Activated naive CD4-positive, alpha-beta T cell treated with anti-CD3 and anti-CD28 coated beads, Interleukin-2, amount 50 U/mL, for 72 hours (primary cell): ENCODE data around the gene NTM. TPM values are rescaled to one million over a fixed set of nuclear protein-coding genes. Genes with fewer than 3 reads are reported as not detected.

Experiments
- ATAC-seq, 2 donors: fragments of 150-1000 bp; cut with Tn5 transposase; 2 replicates each; pipeline ENCODE4 v1.10.0; 2021; ENCODE audit warnings: mild to moderate bottlenecking in 2 of 2, moderate library complexity in 2 of 2
- DNase-seq, 2 donors: peaks; one replicate each; pipeline ENCODE4 v3.0.0; 2021 to 2022; ENCODE audit warnings: low spot score in 2 of 2
- H3K27ac Mint-ChIP-seq, 2 donors: one replicate each; pipeline ENCODE4 v1.8.0; 2022; ENCODE audit warnings: mild to moderate bottlenecking in 2 of 2, mixed read lengths in 2 of 2
- H3K36me3 Mint-ChIP-seq, 2 donors: one replicate each; pipeline ENCODE4 v1.8.0; 2022; ENCODE audit warnings: mixed read lengths in 2 of 2
- H3K9me3 Mint-ChIP-seq, 2 donors: one replicate each; pipeline ENCODE4 v1.8.0; 2022; ENCODE audit warnings: mixed read lengths in 2 of 2
- total RNA-seq, 2 donors: library from RNA; stranded (reverse); gene quantifications; one replicate each; pipeline ENCODE4 v1.2.3, GENCODE V29; 2022

Gene NTM
- total RNA-seq, 2 donors from 2014 or later, result not detected

GRCh38 chr11:131581046-131581445 lies 210.6 kb downstream of the NTM start:
- Mint-ChIP-seq H3K9me3 (peaks cover 4% of the 10 kb centered on the region in 2 donors), H3K27ac (no peak overlapping the region), H3K36me3 (peaks cover 0 to 5% of the 10 kb centered on the region in 2 donors)
- DNase-seq (no peak), ATAC-seq (no peak)

GRCh38 chr11:131582021-131582525 lies 211.7 kb downstream of the NTM start:
- ATAC-seq (no peak), DNase-seq (no peak)
- Mint-ChIP-seq H3K36me3 (peaks cover 0 to 8% of the 10 kb centered on the region in 2 donors), H3K9me3 (peaks cover 4% of the 10 kb centered on the region in 2 donors), H3K27ac (no peak overlapping the region)

- Mint-ChIP-seq H3K9me3 (peaks cover 4 to 9% of the 10 kb centered on the region in 2 donors), H3K27ac (no peak overlapping the region), H3K36me3 (peaks cover 0 to 8% of the 10 kb centered on the region in 2 donors)
- DNase-seq (no peak), ATAC-seq (no peak)
Measured at GRCh38 chr11:131583421-131583820, 213.0 kb downstream of the NTM start.

- no peak overlapping the region for H3K27ac Mint-ChIP-seq
- peaks cover 0 to 8% of the 10 kb centered on the region in 2 donors for H3K36me3 Mint-ChIP-seq
- DNase-seq, result no peak
- no peak for ATAC-seq
- peaks cover 4 to 13% of the 10 kb centered on the region in 2 donors for H3K9me3 Mint-ChIP-seq
Measured at GRCh38 chr11:131583938-131584337, 213.5 kb downstream of the NTM start.

- no peak for ATAC-seq
- Mint-ChIP-seq H3K27ac (no peak overlapping the region), H3K9me3 (peaks cover 4 to 13% of the 10 kb centered on the region in 2 donors), H3K36me3 (peaks cover 0 to 8% of the 10 kb centered on the region in 2 donors)
- DNase-seq, result no peak
Measured at GRCh38 chr11:131584785-131585592, 214.6 kb downstream of the NTM start.

GRCh38 chr11:131588057-131588456 lies 217.6 kb downstream of the NTM start:
- Mint-ChIP-seq H3K36me3 (peaks cover 0 to 8% of the 10 kb centered on the region in 2 donors), H3K9me3 (peaks cover 4 to 13% of the 10 kb centered on the region in 2 donors), H3K27ac (no peak overlapping the region)
- no peak for DNase-seq
- no peak for ATAC-seq

GRCh38 chr11:131591051-131591461 lies 220.6 kb downstream of the NTM start:
- no peak for ATAC-seq
- peaks cover 0 to 9% of the 10 kb centered on the region in 2 donors for H3K9me3 Mint-ChIP-seq
- no peak overlapping the region for H3K27ac Mint-ChIP-seq
- peaks cover 0 to 3% of the 10 kb centered on the region in 2 donors for H3K36me3 Mint-ChIP-seq
- no peak for DNase-seq

- Mint-ChIP-seq H3K9me3 (peaks cover 0 to 9% of the 10 kb centered on the region in 2 donors), H3K36me3 (no peaks in the 10 kb centered on the region), H3K27ac (no peak overlapping the region)
- no peak for DNase-seq
- no peak for ATAC-seq
Measured at GRCh38 chr11:131592152-131592551, 221.7 kb downstream of the NTM start.

- DNase-seq (no peak), ATAC-seq (no peak)
- H3K9me3 Mint-ChIP-seq, result peaks cover 0 to 6% of the 10 kb centered on the region in 2 donors
- no peak overlapping the region for H3K27ac Mint-ChIP-seq
- no peaks in the 10 kb centered on the region for H3K36me3 Mint-ChIP-seq
Measured at GRCh38 chr11:131592734-131593133, 222.3 kb downstream of the NTM start.

GRCh38 chr11:131593301-131593700 lies 222.9 kb downstream of the NTM start:
- Mint-ChIP-seq H3K9me3 (peaks cover 0 to 4% of the 10 kb centered on the region in 2 donors), H3K27ac (no peak overlapping the region), H3K36me3 (no peaks in the 10 kb centered on the region)
- DNase-seq (no peak), ATAC-seq (no peak)

- ATAC-seq, result no peak
- H3K27ac Mint-ChIP-seq, result no peak overlapping the region
Measured at GRCh38 chr11:131595797-131596196, 225.4 kb downstream of the NTM start.

GRCh38 chr11:131597890-131598289 lies 227.5 kb downstream of the NTM start:
- Mint-ChIP-seq H3K27ac (no peak overlapping the region), H3K9me3 (peaks cover 0 to 7% of the 10 kb centered on the region in 2 donors), H3K36me3 (no peaks in the 10 kb centered on the region)
- ATAC-seq (no peak), DNase-seq (no peak)

More at GRCh38 chr11:131595797-131596196, 225.4 kb downstream of the NTM start:
- no peaks in the 10 kb centered on the region for H3K36me3 Mint-ChIP-seq
- DNase-seq, result no peak
- H3K9me3 Mint-ChIP-seq, result no peaks in the 10 kb centered on the region

- no peak overlapping the region for H3K27ac Mint-ChIP-seq
- no peaks in the 10 kb centered on the region for H3K36me3 Mint-ChIP-seq
- no peak for ATAC-seq
- H3K9me3 Mint-ChIP-seq, result peaks cover 0 to 10% of the 10 kb centered on the region in 2 donors
- no peak for DNase-seq
Measured at GRCh38 chr11:131598305-131598704, 227.9 kb downstream of the NTM start.

- Mint-ChIP-seq H3K27ac (no peak overlapping the region), H3K36me3 (no peaks in the 10 kb centered on the region), H3K9me3 (peaks cover 0 to 10% of the 10 kb centered on the region in 2 donors)
- no peak for ATAC-seq
- DNase-seq, result no peak
Measured at GRCh38 chr11:131599285-131599684, 228.9 kb downstream of the NTM start.

- Mint-ChIP-seq H3K36me3 (no peaks in the 10 kb centered on the region), H3K9me3 (peaks cover 4 to 10% of the 10 kb centered on the region in 2 donors), H3K27ac (no peak overlapping the region)
- DNase-seq, result no peak
- no peak for ATAC-seq
Measured at GRCh38 chr11:131600628-131601027, 230.2 kb downstream of the NTM start.

- H3K9me3 Mint-ChIP-seq, result peaks cover 8 to 10% of the 10 kb centered on the region in 2 donors
- no peak overlapping the region for H3K27ac Mint-ChIP-seq
- ATAC-seq (no peak), DNase-seq (no peak)
- H3K36me3 Mint-ChIP-seq, result no peaks in the 10 kb centered on the region
Measured at GRCh38 chr11:131601586-131601985, 231.2 kb downstream of the NTM start.

GRCh38 chr11:131602431-131602830 lies 232.0 kb downstream of the NTM start:
- no peak for DNase-seq
- H3K9me3 Mint-ChIP-seq, result peaks cover 8 to 10% of the 10 kb centered on the region in 2 donors
- H3K27ac Mint-ChIP-seq, result no peak overlapping the region
- no peak for ATAC-seq
- H3K36me3 Mint-ChIP-seq, result no peaks in the 10 kb centered on the region
